ENCODE data around the gene PGC.

The PGC gene

GRCh38 chr6:41687501-41688175 is 59.6 kb downstream of the PGC start:
- TF ChIP-seq CTCF (IDR thresholded peaks at IDR 0.05; ENCODE audit: low read depth, low read length) (no peak), MYC (IDR thresholded peaks at IDR 0.05; ENCODE audit: low read depth, low read length) (no peak), MAX (IDR thresholded peaks at IDR 0.05; ENCODE audit: low read depth, low read length) (no peak), POLR2A (IDR thresholded peaks at IDR 0.05; ENCODE audit: extremely low read depth, insufficient read length) (no peak)
- no peak overlapping the region for H3K4me3 ChIP-seq (ENCODE audit: low read depth, low read length)
- no peak for DNase-seq (ENCODE audit: low read depth)
